ENCODE measurements around the gene ADGRL3.

DNA sequence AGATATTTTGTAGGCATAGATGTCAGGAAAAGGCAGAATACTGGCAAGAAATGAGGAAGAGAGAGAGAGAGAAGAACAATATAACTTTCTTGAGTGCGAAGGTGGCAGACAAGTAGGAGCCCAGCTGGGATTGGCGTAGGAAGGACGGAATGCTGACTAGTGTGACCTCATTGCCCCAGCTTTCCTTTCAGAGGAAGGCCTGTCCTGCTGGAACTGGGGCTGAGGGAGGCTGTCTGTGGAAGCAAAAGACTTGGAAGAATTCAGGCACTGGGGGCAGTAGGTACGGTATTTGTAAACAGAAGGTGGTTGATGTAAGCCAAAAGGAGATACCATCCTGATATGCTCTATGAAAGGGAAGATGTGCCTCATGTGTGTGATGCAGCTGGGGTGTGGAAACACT, 818.4 kb downstream of the ADGRL3 start:
- no peak for TF ChIP-seq POLR2A (IDR thresholded peaks at IDR 0.05)
- TF ChIP-seq CTCF (IDR thresholded peaks at IDR 0.05), result no peak

Measured in transverse colon (tissue), 3 donors.